ENCODE measurements around the gene GDPD1. TPM values are rescaled to one million over a fixed set of nuclear protein-coding genes. Genes with fewer than 3 reads are reported as not detected.

The GDPD1 gene
- total RNA-seq, 2 experiments from 2014 or later: 1.3 to 5.0 TPM

- DNase-seq (ENCODE audit: low spot score): no peak
- Histone ChIP-seq H3K4me3 (ENCODE audit: low read depth, low read length, poor library complexity, severe bottlenecking) (no peak overlapping the region), H3K9me2 (ENCODE audit: insufficient read depth, low read length) (no peaks in the 10 kb centered on the region), H3K9me3 (ENCODE audit: low read length) (no peaks in the 10 kb centered on the region), H2AFZ (ENCODE audit: low read length) (no peak overlapping the region), H3K36me3 (ENCODE audit: insufficient read depth, low read length) (no peaks in the 10 kb centered on the region), H3K4me2 (ENCODE audit: low read length) (no peak overlapping the region), H3K79me2 (ENCODE audit: insufficient read depth, low read depth, low read length) (no peaks in the 10 kb centered on the region), H4K20me1 (ENCODE audit: insufficient read depth, low read length) (no peaks in the 10 kb centered on the region), H3K4me1 (ENCODE audit: insufficient read depth, low read length, poor library complexity, severe bottlenecking) (no peaks in the 10 kb centered on the region), H3K27ac (ENCODE audit: low read depth, low read length, poor library complexity, severe bottlenecking) (no peak overlapping the region)
- no peak for TF ChIP-seq CTCF (conservative IDR thresholded peaks at IDR 0.05; ENCODE audit: low read length)
- no peak for TF ChIP-seq EZH2phosphoT487 (IDR thresholded peaks at IDR 0.05; ENCODE audit: borderline replicate concordance, low read depth, low read length)
- BruUV-seq (replicated peaks): no TSS peak
- CTCF ChIA-PET (ENCODE audit: unreplicated experiment): no interaction called here
- intact Hi-C loops (cut with micrococcal nuclease; ENCODE audit: unreplicated experiment): no loop called here
- POLR2A ChIA-PET: interaction anchor here (0.6 kb wide), 2 partner anchors 21 to 941 kb away, joined by 3 read pairs; no protein-coding TSS in a partner anchor
Observed at GRCh38 chr17:59315866-59316265, 95.6 kb downstream of the GDPD1 start.

Small RNAs within 50 kb of the gene (small RNA-seq; reads per million reads assigned to genes)
- gene RF00019: not detected
- gene SNRPGP17: not detected

Other genes starting within 250 kb of the GDPD1 start
- gene TRIM37, start 113.6 kb upstream of the GDPD1 start, total RNA-seq (2014; rRNA removed; shearing (Covaris generic)): 32.7 and 35.4 TPM in 2 replicates
- 22.4 and 27.9 TPM in 2 replicates for gene TRIM37, start 113.6 kb upstream of the GDPD1 start, total RNA-seq (2022)
- 82.5 and 106 TPM in 2 replicates for gene SKA2, start 65.3 kb upstream of the GDPD1 start, total RNA-seq (2014; rRNA removed; shearing (Covaris generic))
- 106 and 117 TPM in 2 replicates for gene SKA2, start 65.3 kb upstream of the GDPD1 start, total RNA-seq (2022)
- gene PRR11, start 64.8 kb upstream of the GDPD1 start, total RNA-seq (2014; rRNA removed; shearing (Covaris generic)): 21.9 and 27.3 TPM in 2 replicates
- 106 and 123 TPM in 2 replicates for gene PRR11, start 64.8 kb upstream of the GDPD1 start, total RNA-seq (2022)
- gene SMG8, start 10.5 kb upstream of the GDPD1 start, total RNA-seq (2014; rRNA removed; shearing (Covaris generic)): 16.4 and 19.9 TPM in 2 replicates
- gene SMG8, start 10.5 kb upstream of the GDPD1 start, total RNA-seq (2022): 16.5 and 17.3 TPM in 2 replicates
- 0.88 and 2.2 TPM in 2 replicates for gene YPEL2, start 111.1 kb downstream of the GDPD1 start, total RNA-seq (2014; rRNA removed; shearing (Covaris generic))
- gene YPEL2, start 111.1 kb downstream of the GDPD1 start, total RNA-seq (2022): 3.1 and 5.1 TPM in 2 replicates